CD4-positive, alpha-beta T cell treated with Interleukin-12 subunit alpha and Interleukin-12 subunit beta, for 1 hour (primary cell): ENCODE results near the gene RPL12.
"Not testable (repeated sequence)": the region's sequence is repeated elsewhere in the genome, so short reads cannot be mapped to it uniquely, and the experiment has no call there.

Experiments used
- DNase-seq: peaks from one replicate; pipeline ENCODE4 v3.0.0-alpha.2; 2020

The RPL12 gene

GRCh38 chr9:127466407-127466917, 15.3 kb upstream of the RPL12 start:
- DNase-seq = not testable (repeated sequence)

DNA sequence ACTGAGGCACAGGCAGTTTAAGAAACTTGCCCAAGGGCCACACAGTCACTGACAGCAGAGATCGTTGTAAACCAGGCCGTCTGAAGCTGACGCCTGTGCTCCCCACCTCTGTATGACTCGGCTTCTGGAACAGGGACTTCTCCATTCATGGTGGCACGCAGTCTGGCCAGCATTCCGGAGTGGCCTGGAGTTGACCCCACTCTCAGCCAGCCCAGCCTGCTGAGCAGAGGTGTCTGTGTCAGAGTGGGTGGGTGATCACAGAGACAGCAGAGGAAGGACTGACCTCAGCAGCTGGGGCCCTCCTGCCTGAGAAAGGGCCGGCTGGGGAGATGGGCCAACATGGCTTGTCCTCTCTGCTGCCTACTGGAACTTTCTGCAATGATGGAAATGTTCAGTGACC, 12.7 kb upstream of the RPL12 start:
- DNase-seq = no peak

- no peak for DNase-seq
These were observed 12.2 kb upstream of the RPL12 start for GRCh38 chr9:127463382-127463781.

GRCh38 chr9:127458921-127459320, 7.7 kb upstream of the RPL12 start:
- no peak for DNase-seq

DNA sequence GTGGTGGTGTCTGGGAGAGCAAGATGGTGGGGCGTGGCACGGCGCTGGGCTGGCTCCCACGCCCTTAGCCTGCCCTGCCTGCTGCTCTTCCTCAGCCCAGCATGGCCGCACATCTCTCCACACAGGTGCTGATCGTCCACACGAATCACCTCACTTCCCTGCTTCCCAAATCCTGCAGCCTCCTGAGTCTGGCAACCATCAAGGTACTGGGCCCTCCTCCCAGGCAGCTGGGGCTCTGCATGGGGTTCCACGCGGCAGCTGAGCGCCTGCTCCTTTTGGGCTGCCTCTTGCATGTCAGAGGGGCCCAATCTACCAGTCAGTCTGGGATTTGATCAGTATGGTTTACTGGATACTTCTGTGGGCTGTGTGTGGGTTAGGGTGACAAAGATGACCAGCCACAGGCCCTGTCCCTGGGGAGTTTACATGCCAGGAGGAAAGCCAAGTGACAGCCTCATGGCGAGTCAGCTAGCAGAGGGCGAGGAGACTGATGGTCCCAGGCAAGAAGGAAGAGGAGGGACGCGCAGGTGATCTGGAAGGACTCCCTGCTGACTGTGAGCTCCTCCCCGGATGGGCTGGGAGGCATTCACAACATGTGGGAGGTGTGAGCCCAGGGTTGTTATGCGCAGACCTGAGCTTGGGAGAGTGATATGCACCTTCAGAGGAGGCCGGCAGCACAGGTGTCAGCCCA, 6.1 kb upstream of the RPL12 start:
- no peak for DNase-seq

- no peak for DNase-seq
These were observed 4.3 kb upstream of the RPL12 start for GRCh38 chr9:127455324-127455992.

DNA sequence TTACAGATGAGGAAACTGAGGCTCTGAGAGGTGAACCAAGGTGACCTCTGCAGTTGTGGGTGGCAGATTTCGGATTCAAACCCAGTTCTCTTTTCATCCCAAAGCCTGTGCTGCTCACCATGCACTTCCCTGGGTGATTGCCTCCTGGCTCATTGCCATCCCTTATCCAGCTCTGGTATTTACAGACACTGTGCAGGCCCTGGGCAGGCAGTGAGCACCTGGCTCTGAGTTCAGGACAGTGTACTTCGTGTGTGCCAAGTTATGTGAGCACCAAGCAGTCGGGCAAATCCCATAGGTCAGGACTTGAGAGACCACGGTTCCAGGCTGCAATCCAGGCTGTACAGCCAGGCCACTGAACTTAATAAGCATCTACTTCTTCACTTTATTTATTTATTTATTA, 1.5 kb upstream of the RPL12 start:
- no peak for DNase-seq

DNA sequence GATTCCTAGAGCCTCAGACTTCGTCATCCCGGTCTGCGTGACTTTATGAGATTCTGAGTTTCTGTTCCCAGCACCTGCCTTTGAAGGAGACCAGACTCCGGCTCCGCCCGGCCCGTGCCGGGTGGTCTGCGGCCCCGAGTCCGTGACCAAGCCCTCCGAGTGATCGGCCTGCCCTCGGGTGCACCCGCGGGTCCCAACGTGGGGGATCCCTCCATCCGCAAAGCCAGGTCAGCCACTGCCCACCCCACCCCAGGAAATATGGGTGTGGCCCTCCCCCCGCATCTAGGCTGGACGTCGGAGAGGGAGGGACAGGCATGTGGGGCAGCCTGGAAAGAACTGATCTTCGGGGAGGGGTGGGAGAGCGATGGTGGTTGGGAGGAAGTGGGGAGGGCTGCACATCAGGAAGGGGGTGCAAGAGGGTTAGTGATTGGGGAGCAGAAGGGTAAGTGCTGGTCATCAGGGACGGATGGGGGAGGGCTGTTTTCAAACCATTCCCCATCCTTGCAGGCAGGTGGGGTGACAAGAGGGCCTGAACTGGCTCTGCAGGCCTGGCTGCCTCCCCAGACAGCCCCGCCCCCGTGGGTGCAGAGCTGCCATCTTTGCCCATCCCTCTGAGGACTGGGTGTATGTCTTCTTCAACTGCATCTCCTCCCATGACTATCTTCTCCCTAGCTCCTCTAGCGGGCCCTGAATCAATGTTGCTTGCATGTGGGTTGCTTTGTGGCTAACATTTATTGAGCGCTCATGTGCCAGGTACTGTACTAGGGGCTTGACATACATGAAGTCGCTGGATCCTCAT, 851 bp upstream of the RPL12 start:
- peak; percentile 49 for DNase-seq

- no peak for DNase-seq
These were observed 327 bp upstream of the RPL12 start for GRCh38 chr9:127451608-127451857.

DNA sequence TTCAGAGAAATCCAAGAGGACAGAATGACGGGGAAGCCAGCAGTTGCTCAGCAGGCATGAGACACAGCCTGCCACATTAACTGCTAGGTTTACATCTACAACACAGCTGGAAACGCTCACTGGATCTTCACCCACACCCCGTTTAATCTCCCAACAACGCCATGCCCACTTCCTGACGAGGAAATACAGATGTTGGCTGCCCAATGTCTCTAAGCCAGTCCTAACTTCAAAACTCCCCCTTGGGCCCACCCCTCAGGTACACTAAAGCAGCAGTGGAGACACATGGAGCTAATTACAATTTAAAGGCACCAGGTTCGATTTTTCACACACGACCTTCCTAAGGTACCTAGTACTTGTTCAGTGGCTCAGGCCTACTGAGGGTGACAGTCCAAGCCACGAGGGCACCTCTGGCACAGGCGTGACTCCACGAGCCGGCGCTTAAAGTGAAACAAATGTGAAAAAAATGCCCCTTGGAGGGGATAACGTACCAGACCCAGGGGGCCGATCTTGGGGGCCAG, 904 bp downstream of the RPL12 start:
- no peak for DNase-seq

DNA sequence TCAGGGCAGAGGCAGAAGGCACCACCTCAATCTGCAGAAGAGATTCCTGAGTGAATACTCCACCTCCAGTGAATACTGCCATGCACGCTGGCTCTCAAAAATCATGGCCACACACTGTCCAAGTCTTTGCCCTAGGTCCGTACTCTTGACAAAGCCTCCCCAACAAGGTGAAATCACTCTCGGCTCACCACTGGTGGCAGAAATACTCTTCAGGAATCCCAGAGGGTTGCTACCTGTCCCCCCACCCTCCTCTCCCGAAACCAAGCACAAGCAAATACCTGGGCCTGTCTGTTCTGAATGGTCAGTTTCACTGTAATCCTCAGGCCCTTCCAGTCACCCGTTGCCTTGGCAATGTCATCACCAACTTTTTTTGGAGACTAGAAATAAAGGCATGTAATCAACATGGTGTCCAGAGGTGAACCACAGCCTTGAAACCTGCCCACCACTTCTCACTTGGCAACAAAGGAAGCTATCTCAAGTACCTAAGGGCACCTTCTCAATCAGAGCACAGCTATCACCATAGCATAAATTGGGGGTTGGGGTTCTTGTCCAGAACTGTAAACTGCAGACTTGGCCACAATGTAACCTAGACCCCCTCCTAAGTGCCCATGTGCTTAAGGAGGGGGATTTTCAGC, 1.8 kb downstream of the RPL12 start:
- DNase-seq = no peak

DNA sequence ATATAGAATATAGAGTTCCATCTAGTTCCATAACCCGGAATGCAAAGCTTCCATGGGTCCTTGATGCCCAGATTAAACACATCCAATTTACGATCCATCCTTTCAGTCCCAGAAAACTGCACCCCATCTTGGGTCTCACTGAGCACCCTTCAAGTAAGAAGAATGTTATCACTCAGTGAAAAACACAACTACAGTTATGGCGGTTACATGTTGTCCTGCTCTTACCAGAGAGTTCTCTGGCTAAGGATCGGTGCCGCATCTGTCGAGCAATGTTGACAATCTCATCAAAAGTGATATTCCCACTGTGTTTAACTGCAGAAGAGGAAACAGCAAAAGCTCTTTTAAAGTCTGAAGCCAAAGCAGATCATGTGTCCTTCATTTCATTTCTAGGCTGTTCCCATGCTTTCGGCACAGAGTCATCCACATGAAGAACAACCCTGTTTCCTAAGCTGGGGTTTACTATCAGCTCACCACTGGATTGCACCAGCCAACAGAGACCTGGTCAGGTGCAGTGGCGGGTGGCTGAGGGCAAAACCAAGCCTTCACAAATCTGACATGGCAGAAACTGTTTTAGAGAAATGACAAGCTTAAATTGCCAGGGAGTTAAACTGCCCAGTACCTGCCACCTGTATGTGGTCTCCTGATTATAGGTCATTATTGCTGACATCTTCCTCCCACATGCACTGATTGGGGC, 2.9 kb downstream of the RPL12 start:
- no peak for DNase-seq

GRCh38 chr9:127447416-127448111, 3.6 kb downstream of the RPL12 start:
- DNase-seq = no peak

DNA sequence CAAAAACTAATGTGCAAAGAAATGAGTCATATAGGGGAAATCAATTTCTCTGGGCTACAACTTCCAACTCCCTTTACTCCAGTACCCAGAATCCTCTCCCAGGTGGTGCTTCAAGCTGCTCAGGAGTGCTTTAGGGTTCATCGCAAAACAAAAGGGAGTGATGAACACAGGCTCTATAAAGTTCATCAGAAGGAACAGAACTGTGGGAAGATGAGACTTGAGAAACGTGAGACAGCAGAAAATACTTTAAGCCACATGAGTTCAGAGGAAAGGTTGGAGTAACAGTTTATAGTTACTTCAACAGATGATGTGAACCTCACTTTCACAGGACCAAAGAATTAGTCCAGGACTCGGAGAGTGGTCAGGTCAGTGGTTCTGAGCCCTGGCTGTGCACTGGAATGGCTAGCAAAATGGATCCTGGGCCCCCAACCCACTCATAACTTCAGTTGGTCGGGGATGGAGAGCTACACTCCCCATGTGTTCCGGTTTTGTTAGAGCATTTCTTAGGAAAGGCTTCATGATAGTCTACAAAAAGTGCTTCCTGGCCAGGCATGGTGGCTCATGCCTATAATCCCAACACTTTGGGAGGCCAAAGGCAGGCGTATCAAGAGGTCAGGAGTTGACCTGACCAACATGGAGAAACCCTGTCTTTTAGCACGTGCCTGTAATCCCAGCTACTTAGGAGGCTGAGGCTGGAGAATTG, 4.3 kb downstream of the RPL12 start:
- no peak for DNase-seq

- no peak for DNase-seq
These were observed 5.1 kb downstream of the RPL12 start for GRCh38 chr9:127445851-127446712.

- DNase-seq = no peak
These were observed 6.0 kb downstream of the RPL12 start for GRCh38 chr9:127444921-127445850.

DNA sequence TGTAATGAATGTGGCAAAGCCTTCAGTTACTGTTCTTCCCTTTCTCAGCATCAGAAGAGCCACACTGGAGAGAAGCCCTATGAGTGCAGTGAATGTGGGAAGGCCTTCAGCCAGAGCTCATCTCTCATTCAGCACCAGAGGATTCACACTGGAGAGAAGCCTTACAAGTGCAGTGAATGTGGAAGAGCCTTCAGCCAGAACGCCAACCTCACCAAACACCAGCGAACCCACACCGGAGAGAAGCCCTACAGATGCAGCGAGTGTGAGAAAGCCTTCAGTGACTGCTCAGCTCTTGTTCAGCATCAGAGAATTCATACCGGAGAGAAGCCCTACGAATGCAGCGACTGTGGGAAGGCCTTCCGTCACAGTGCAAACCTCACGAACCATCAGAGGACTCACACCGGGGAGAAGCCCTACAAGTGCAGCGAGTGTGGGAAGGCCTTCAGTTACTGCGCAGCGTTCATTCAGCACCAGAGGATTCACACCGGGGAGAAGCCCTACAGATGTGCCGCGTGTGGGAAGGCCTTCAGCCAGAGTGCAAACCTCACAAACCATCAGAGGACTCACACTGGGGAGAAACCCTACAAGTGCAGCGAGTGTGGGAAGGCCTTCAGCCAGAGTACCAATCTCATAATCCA, 6.8 kb downstream of the RPL12 start:
- DNase-seq = no peak

GRCh38 chr9:127438394-127438793, 12.8 kb downstream of the RPL12 start:
- DNase-seq = no peak
